HG02870 (cell line): Measurements from ENCODE around the gene CACNA2D3.
A peak's percentile ranks its signal among the peaks of the same experiment; 100 is the strongest.

Experiments
- ATAC-seq: cut with Tn5 transposase; IDR thresholded peaks from one replicate; pipeline ENCODE4 v1.9.1; 2021; ENCODE audit warnings: mild to moderate bottlenecking, moderate library complexity; ENCODE audit not compliant: unreplicated experiment

The CACNA2D3 gene

GRCh38 chr3:54826251-54826691 lies 703.9 kb downstream of the CACNA2D3 start:
- no peak for ATAC-seq

- ATAC-seq: no peak
Observed at GRCh38 chr3:54827056-54827687, 704.8 kb downstream of the CACNA2D3 start.

- ATAC-seq: no peak
Observed at GRCh38 chr3:54827776-54828175, 705.4 kb downstream of the CACNA2D3 start.

GRCh38 chr3:54830658-54831057 lies 708.3 kb downstream of the CACNA2D3 start:
- no peak for ATAC-seq

- ATAC-seq: no peak
Observed at GRCh38 chr3:54831112-54831511, 708.8 kb downstream of the CACNA2D3 start.

- no peak for ATAC-seq
Observed at GRCh38 chr3:54832876-54833275, 710.5 kb downstream of the CACNA2D3 start.

GRCh38 chr3:54835701-54836100 lies 713.3 kb downstream of the CACNA2D3 start:
- ATAC-seq: no peak

GRCh38 chr3:54836871-54837270 lies 714.5 kb downstream of the CACNA2D3 start:
- ATAC-seq: no peak

- no peak for ATAC-seq
Observed at GRCh38 chr3:54837964-54838363, 715.6 kb downstream of the CACNA2D3 start.

- no peak for ATAC-seq
Observed at GRCh38 chr3:54841471-54841870, 719.1 kb downstream of the CACNA2D3 start.

GRCh38 chr3:54843352-54843751 lies 721.0 kb downstream of the CACNA2D3 start:
- no peak for ATAC-seq

- ATAC-seq: no peak
Observed at GRCh38 chr3:54844211-54844610, 721.9 kb downstream of the CACNA2D3 start.

- no peak for ATAC-seq
Observed at GRCh38 chr3:54845011-54845410, 722.7 kb downstream of the CACNA2D3 start.

GRCh38 chr3:54845551-54845950 lies 723.2 kb downstream of the CACNA2D3 start:
- no peak for ATAC-seq

- no peak for ATAC-seq
Observed at GRCh38 chr3:54846119-54846518, 723.8 kb downstream of the CACNA2D3 start.

GRCh38 chr3:54847361-54847760 lies 725.0 kb downstream of the CACNA2D3 start:
- ATAC-seq: no peak

- ATAC-seq: no peak
Observed at GRCh38 chr3:54849360-54849759, 727.0 kb downstream of the CACNA2D3 start.

GRCh38 chr3:54850484-54851018 lies 728.2 kb downstream of the CACNA2D3 start:
- no peak for ATAC-seq

GRCh38 chr3:54853573-54854404 lies 731.4 kb downstream of the CACNA2D3 start:
- peak; percentile 61 for ATAC-seq

GRCh38 chr3:54856271-54856670 lies 733.9 kb downstream of the CACNA2D3 start:
- no peak for ATAC-seq

- no peak for ATAC-seq
Observed at GRCh38 chr3:54857343-54857742, 735.0 kb downstream of the CACNA2D3 start.
